ENCODE results near the gene GALE. TPM values are rescaled to one million over a fixed set of nuclear protein-coding genes. Genes with fewer than 3 reads are reported as not detected.
A peak's percentile ranks its signal among the peaks of the same experiment; 100 is the strongest.
"Not testable (repeated sequence)": the region's sequence is repeated elsewhere in the genome, so short reads cannot be mapped to it uniquely, and the experiment has no call there.

GALE gene
- total RNA-seq, 2 donors from 2014 or later = 26.3 to 27.3 TPM

DNA sequence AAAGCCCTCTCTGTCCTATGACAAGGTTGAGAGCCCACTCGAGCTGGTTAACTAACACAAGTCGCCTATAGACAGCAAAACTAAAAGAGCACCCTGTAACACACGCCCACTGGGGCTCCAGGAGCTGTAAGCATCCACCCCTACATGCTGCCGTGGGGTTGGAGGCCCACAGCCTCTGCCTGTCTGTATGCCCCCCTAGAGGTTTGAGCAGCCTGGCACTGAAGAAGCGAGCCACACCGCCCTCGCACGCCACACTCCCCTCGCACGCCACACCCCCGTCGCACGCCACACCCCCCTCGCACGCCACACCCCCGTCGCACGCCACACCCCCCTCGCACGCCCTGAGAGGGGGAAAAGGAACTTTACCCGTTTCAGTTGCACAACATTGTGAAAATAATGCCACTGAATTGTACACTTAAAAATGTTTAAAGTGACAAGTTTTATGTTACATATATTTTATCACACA is 37.9 kb upstream of the GALE start:
- Histone ChIP-seq H3K27ac (no peak overlapping the region), H3K9me3 (no peaks in the 10 kb centered on the region), H3K36me3 (no peaks in the 10 kb centered on the region), H3K4me3 (peak overlapping the region; percentile 4 to 25), H3K27me3 (replicated peaks; ENCODE audit: insufficient read depth) (no peaks in the 10 kb centered on the region), H3K4me1 (replicated peaks) (no peaks in the 10 kb centered on the region)
- peak; percentile 63 for DNase-seq (ENCODE audit: low spot score)
- no peak for TF ChIP-seq POLR2AphosphoS5 (IDR thresholded peaks at IDR 0.05)
- TF ChIP-seq POLR2A (IDR thresholded peaks at IDR 0.05) = no peak
- TF ChIP-seq, protein P1, sequence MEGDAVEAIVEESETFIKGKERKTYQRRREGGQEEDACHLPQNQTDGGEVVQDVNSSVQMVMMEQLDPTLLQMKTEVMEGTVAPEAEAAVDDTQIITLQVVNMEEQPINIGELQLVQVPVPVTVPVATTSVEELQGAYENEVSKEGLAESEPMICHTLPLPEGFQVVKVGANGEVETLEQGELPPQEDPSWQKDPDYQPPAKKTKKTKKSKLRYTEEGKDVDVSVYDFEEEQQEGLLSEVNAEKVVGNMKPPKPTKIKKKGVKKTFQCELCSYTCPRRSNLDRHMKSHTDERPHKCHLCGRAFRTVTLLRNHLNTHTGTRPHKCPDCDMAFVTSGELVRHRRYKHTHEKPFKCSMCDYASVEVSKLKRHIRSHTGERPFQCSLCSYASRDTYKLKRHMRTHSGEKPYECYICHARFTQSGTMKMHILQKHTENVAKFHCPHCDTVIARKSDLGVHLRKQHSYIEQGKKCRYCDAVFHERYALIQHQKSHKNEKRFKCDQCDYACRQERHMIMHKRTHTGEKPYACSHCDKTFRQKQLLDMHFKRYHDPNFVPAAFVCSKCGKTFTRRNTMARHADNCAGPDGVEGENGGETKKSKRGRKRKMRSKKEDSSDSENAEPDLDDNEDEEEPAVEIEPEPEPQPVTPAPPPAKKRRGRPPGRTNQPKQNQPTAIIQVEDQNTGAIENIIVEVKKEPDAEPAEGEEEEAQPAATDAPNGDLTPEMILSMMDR (IDR thresholded peaks at IDR 0.05) = no peak
- intact Hi-C loops (cut with DNase I) = no loop called here
- WGBS = under 1% methylated on average over 21 of the region's 21 CpGs

DNA sequence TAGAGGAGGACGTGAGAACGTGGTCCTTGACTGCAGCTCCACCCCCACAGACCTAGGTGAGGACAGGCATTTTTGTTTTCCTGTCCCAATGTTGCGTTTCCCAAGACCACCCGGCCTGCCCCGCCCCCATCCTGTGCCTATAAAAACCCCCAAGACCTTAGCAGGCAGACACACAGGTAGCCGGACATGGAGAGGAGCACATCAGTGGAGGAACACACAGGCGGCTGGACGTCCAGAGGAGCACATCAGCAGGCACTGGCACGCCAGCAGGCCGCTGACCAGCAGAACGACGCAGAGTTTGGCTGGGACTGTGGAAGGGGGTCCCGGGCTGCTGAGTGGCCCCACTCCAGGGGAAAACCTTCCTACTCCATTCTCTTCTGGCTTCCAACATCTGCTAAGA is 37.4 kb upstream of the GALE start:
- 11% methylated on average over 13 of the region's 13 CpGs for WGBS
- intact Hi-C loops (cut with DNase I) = no loop called here
- no peak for TF ChIP-seq POLR2A (IDR thresholded peaks at IDR 0.05)
- TF ChIP-seq, protein P1 (IDR thresholded peaks at IDR 0.05) = no peak
- TF ChIP-seq POLR2AphosphoS5 (IDR thresholded peaks at IDR 0.05) = no peak
- no peaks in the 10 kb centered on the region for H3K27me3 ChIP-seq (replicated peaks; ENCODE audit: insufficient read depth)
- no peak overlapping the region for H3K4me3 ChIP-seq
- DNase-seq (ENCODE audit: low spot score) = no peak
- no peaks in the 10 kb centered on the region for H3K36me3 ChIP-seq
- H3K27ac ChIP-seq = no peak overlapping the region
- H3K4me1 ChIP-seq (replicated peaks) = no peaks in the 10 kb centered on the region
- H3K9me3 ChIP-seq = no peaks in the 10 kb centered on the region

DNA sequence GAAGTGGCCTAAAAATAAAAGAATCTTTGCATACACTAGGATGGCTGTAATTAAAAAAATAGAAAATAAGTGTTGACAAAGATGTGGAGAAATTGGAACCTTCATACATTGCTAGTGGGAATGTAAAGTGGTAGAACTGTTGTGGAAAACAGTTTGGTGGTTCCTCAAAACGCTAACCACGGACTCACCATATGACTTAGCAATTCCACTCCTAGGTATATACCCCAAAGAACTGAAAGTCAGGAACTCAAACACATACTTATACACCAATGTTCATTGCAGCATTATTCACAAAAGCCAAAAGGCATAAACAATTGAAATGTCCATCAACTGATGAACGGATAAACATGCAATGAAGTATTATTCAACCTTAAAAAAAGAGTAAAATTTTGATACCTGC is 35.5 kb upstream of the GALE start:
- H3K4me1 ChIP-seq (replicated peaks) = no peaks in the 10 kb centered on the region
- H3K27ac ChIP-seq = no peak overlapping the region
- H3K36me3 ChIP-seq = no peaks in the 10 kb centered on the region
- TF ChIP-seq POLR2AphosphoS5 (IDR thresholded peaks at IDR 0.05) = no peak
- no peak for TF ChIP-seq POLR2A (IDR thresholded peaks at IDR 0.05)
- TF ChIP-seq, protein P1 (IDR thresholded peaks at IDR 0.05) = no peak
- no peaks in the 10 kb centered on the region for H3K27me3 ChIP-seq (replicated peaks; ENCODE audit: insufficient read depth)
- intact Hi-C loops (cut with DNase I) = no loop called here
- H3K4me3 ChIP-seq = no peak overlapping the region
- no peak for DNase-seq (ENCODE audit: low spot score)
- H3K9me3 ChIP-seq = no peaks in the 10 kb centered on the region
- WGBS = 73% methylated on average over 3 of the region's 3 CpGs

DNA sequence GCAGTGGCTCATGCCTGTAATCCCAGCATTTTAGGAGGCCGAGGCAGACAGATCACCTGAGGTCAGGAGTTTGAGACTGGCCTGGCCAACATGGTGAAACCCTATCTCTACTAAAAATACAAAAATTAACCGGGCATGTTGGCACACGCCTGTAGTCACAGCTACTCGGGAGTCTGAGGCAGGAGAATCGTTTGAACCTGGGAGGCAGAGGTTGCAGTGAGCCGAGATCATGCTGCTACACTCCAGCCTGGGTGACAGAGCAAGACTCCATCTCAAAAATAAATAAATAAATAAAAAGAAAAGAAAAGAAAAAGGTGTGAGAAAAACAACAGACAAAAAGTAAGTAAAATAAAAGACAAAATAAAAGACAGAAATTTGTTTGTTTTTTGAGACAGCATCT is 33.6 kb upstream of the GALE start:
- intact Hi-C loops (cut with DNase I); H3K4me3 ChIP-seq; DNase-seq (ENCODE audit: low spot score); H3K36me3 ChIP-seq; H3K4me1 ChIP-seq (replicated peaks); H3K9me3 ChIP-seq; H3K27me3 ChIP-seq (replicated peaks; ENCODE audit: insufficient read depth); H3K27ac ChIP-seq: not testable (repeated sequence)
- 47% methylated on average over 6 of the region's 6 CpGs for WGBS

DNA sequence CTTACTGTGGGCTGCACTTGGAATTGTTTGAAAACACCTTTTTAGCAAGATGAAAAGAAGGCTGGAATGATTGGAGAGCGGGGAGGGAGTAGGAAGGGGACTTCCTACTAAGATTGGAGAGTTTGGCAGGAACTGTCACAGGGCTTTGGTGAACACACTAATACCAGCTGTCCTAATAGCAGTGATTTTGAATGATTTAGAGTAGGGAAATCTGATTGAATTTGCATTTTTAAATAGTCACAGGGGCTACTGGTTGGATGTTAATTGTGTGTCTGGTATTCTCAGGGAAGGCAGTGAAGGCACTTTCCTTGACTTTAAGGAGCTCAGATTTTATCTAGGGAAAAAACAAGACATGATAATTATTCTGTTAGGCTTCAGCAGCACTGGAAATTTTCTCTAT is 27.2 kb upstream of the GALE start:
- WGBS = 87% methylated on average over 1 of the region's 1 CpG
- DNase-seq (ENCODE audit: low spot score) = no peak
- Histone ChIP-seq H3K9me3 (no peaks in the 10 kb centered on the region), H3K36me3 (no peaks in the 10 kb centered on the region), H3K4me1 (replicated peaks) (no peaks in the 10 kb centered on the region), H3K27me3 (replicated peaks; ENCODE audit: insufficient read depth) (no peaks in the 10 kb centered on the region), H3K4me3 (no peak overlapping the region), H3K27ac (no peak overlapping the region)
- intact Hi-C loops (cut with DNase I) = no loop called here
- no peak for TF ChIP-seq POLR2AphosphoS5 (IDR thresholded peaks at IDR 0.05)
- TF ChIP-seq, protein P1 (IDR thresholded peaks at IDR 0.05) = no peak
- no peak for TF ChIP-seq POLR2A (IDR thresholded peaks at IDR 0.05)

DNA sequence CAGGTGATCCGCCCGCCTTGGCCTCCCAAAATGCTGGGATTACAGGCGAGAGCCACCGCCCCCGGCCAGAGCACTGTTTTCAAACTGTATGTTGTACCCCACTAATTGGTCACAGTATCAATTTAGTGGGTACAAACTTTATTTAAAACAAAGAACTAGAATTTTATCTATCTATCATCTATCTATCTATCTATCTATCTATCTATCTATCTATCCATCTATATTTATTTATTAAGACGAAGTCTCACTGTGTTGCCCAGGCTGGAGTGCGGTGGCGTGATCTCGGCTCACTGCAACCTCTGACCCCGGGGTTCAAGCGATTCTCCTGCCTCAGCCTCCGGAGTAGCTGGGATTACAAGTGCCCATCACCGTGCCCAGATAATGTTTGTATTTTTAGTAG is 26.0 kb upstream of the GALE start:
- H3K4me1 ChIP-seq (replicated peaks); H3K27ac ChIP-seq; H3K27me3 ChIP-seq (replicated peaks; ENCODE audit: insufficient read depth); H3K4me3 ChIP-seq; intact Hi-C loops (cut with DNase I); DNase-seq (ENCODE audit: low spot score); H3K9me3 ChIP-seq; H3K36me3 ChIP-seq: not testable (repeated sequence)
- 98% methylated on average over 13 of the region's 13 CpGs for WGBS

Data from prostate gland (tissue), 2 donors.